ENCODE results near the gene TUBAL3.

DNA sequence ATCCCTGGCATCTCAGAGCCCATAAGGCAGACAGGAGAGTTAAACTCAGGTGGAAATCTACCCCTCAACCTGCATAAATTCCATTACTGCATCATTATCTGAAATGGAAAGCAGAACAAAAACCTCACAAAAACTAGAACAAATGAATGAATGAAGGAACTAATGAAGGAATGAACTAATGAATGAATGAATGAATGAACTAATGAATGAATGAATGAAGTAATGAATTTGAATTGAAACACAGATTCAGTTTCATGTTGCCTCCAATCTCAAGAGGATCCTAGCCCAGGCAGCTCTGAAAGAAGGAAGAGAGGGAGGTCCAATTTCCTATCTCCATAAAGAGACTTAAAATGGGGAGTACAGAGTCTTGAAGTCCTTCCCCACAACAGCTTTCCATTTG is 41.8 kb downstream of the TUBAL3 start:
- TF ChIP-seq, protein P1, sequence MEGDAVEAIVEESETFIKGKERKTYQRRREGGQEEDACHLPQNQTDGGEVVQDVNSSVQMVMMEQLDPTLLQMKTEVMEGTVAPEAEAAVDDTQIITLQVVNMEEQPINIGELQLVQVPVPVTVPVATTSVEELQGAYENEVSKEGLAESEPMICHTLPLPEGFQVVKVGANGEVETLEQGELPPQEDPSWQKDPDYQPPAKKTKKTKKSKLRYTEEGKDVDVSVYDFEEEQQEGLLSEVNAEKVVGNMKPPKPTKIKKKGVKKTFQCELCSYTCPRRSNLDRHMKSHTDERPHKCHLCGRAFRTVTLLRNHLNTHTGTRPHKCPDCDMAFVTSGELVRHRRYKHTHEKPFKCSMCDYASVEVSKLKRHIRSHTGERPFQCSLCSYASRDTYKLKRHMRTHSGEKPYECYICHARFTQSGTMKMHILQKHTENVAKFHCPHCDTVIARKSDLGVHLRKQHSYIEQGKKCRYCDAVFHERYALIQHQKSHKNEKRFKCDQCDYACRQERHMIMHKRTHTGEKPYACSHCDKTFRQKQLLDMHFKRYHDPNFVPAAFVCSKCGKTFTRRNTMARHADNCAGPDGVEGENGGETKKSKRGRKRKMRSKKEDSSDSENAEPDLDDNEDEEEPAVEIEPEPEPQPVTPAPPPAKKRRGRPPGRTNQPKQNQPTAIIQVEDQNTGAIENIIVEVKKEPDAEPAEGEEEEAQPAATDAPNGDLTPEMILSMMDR (IDR thresholded peaks at IDR 0.05 in 2 of 3, conservative IDR thresholded peaks at IDR 0.05 in 1 of 3; ENCODE audit: borderline replicate concordance in 1 of 3, insufficient read depth in 1 of 3, low read depth in 2 of 3, low read length in 2 of 3), result no peak
- no peak for TF ChIP-seq SRF (IDR thresholded peaks at IDR 0.05; ENCODE audit: low read depth)
- TF ChIP-seq, protein P2, sequence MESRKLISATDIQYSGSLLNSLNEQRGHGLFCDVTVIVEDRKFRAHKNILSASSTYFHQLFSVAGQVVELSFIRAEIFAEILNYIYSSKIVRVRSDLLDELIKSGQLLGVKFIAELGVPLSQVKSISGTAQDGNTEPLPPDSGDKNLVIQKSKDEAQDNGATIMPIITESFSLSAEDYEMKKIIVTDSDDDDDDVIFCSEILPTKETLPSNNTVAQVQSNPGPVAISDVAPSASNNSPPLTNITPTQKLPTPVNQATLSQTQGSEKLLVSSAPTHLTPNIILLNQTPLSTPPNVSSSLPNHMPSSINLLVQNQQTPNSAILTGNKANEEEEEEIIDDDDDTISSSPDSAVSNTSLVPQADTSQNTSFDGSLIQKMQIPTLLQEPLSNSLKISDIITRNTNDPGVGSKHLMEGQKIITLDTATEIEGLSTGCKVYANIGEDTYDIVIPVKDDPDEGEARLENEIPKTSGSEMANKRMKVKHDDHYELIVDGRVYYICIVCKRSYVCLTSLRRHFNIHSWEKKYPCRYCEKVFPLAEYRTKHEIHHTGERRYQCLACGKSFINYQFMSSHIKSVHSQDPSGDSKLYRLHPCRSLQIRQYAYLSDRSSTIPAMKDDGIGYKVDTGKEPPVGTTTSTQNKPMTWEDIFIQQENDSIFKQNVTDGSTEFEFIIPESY (IDR thresholded peaks at IDR 0.05; ENCODE audit: extremely low read depth, insufficient replicate concordance, low read length), result no peak
- TF ChIP-seq, protein P3, sequence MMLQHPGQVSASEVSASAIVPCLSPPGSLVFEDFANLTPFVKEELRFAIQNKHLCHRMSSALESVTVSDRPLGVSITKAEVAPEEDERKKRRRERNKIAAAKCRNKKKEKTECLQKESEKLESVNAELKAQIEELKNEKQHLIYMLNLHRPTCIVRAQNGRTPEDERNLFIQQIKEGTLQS (IDR thresholded peaks at IDR 0.05), result no peak
- TF ChIP-seq RAD21 (IDR thresholded peaks at IDR 0.05; ENCODE audit: low read depth), result no peak
- no peak for TF ChIP-seq TCF7L2 (IDR thresholded peaks at IDR 0.05; ENCODE audit: borderline replicate concordance, extremely low read depth, insufficient read depth, insufficient read length)

Data from HCT116 (cell line).